Mesodermal cell (in vitro differentiated cells): ENCODE measurements around the gene MYCL.

Experiments
- H3K27ac ChIP-seq: 2 replicates; pipeline ENCODE4 v1.7.0; 2013; ENCODE audit warnings: mild to moderate bottlenecking, low read depth, low read length, moderate library complexity; ENCODE audit not compliant: severe bottlenecking
- H3K36me3 ChIP-seq: 2 replicates; pipeline ENCODE4 v1.7.1; 2013; ENCODE audit warnings: mild to moderate bottlenecking, low read length, moderate library complexity; ENCODE audit not compliant: control insufficient read depth, insufficient read depth
- H3K4me1 ChIP-seq: one replicate; pipeline ENCODE4 v1.7.1; 2013; ENCODE audit warnings: mild to moderate bottlenecking, low read length; ENCODE audit not compliant: insufficient read depth, control insufficient read depth, poor library complexity, severe bottlenecking
- H3K4me3 ChIP-seq: 2 replicates; pipeline ENCODE4 v1.7.0; 2013; ENCODE audit warnings: low read length, control low read depth, mild to moderate bottlenecking; ENCODE audit not compliant: insufficient read depth, poor library complexity, severe bottlenecking; ENCODE audit errors: extremely low read depth
- H3K9me3 ChIP-seq: 2 replicates; pipeline ENCODE4 v1.7.1; 2013; ENCODE audit warnings: mild to moderate bottlenecking, low read length, moderate library complexity; ENCODE audit not compliant: control insufficient read depth
- WGBS, 2 experiments: methylation state at CpG; one replicate each; pipeline ENCODE4 v1.1.5; 2013; ENCODE audit warnings: missing lambda C conversion rate in 2 of 2; ENCODE audit not compliant: insufficient coverage in 2 of 2; 5-methylcytosine and 5-hydroxymethylcytosine counted together

MYCL gene

GRCh38 chr1:39863177-39863576 is 38.5 kb downstream of the MYCL start:
- 75 to 100% methylated on average over 1 to 2 of the region's 5 CpGs for WGBS, 2 experiments
- Histone ChIP-seq H3K9me3 (no peaks in the 10 kb centered on the region), H3K4me3 (no peak overlapping the region), H3K27ac (no peak overlapping the region), H3K4me1 (no peaks in the 10 kb centered on the region), H3K36me3 (peaks cover 33% of the 10 kb centered on the region)

DNA sequence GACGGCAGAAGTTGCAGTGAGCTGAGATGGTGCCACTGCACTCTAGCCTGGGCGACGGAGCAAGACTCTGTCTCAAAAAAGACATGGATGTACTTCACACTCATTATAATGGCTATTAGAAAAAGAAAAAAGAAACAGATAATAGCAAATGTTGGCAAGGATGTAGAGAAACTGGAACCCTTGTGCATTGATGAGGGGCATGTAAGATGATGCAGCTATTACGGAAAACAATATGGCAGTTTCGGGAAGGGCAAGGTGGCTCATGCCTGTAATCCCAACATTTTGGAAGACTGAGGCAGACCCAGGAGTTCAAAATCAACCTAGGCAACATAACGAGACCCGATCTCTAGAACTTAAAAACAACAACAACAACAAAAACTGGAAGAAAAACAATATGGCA is 40.7 kb downstream of the MYCL start:
- no peak overlapping the region for H3K4me3 ChIP-seq
- WGBS, 2 experiments, result 92 to 100% methylated on average over 4 to 6 of the region's 7 CpGs
- H3K4me1 ChIP-seq, result no peaks in the 10 kb centered on the region
- H3K27ac ChIP-seq, result no peak overlapping the region
- peaks cover 32% of the 10 kb centered on the region for H3K36me3 ChIP-seq
- no peaks in the 10 kb centered on the region for H3K9me3 ChIP-seq

DNA sequence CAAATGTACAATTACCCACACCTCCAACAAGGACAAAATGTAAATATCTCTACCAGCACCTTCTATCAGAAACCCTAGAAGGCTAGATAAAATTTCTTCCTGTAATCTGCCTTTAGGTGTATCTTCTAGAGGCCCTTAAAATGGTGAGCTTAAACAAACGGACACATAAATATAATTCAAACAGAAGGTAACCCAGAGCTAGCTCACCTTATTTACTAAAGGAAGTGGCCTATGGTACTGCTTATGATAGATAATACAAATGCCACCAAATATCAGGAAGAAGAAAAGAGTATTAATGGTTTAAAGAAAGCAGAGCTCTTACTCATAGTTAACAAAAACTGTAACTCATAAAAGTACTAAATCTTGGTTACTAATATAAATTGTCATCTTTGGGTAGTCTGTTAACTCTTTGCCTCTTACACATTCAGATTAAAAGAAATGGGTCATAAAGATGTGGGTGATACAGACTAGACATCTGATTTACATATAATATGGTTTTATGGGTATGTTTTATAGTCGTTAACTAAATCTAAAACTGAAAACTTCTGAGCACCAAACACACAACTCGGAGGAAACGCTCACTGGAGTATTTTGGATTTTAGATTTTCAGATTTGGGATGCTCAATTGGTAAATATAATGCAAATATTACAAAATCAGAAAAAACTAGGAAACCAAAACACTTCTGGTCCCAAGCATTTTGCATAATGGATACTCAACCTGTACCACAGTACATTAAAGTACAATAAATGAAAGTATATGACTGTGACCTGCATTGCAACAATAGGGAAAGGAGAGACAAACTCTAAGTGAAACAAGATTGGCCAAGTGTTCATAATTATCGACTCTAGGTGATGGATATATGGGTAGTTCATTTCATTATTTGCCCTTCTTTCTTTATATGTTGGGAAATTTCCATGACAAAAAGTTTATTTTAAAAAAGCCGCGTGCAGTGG is 41.6 kb downstream of the MYCL start:
- H3K4me1 ChIP-seq, result no peaks in the 10 kb centered on the region
- no peak overlapping the region for H3K4me3 ChIP-seq
- no peak overlapping the region for H3K27ac ChIP-seq
- WGBS, 2 experiments, result 90 to 96% methylated on average over 2 of the region's 7 CpGs
- H3K9me3 ChIP-seq, result no peaks in the 10 kb centered on the region
- peaks cover 39% of the 10 kb centered on the region for H3K36me3 ChIP-seq

GRCh38 chr1:39858315-39858714 is 43.4 kb downstream of the MYCL start:
- H3K4me1 ChIP-seq, result no peaks in the 10 kb centered on the region
- no peaks in the 10 kb centered on the region for H3K9me3 ChIP-seq
- peaks cover 50% of the 10 kb centered on the region for H3K36me3 ChIP-seq
- H3K4me3 ChIP-seq, result no peak overlapping the region
- WGBS, 2 experiments, result no CpG with 5 or more reads among the region's 3 CpGs
- no peak overlapping the region for H3K27ac ChIP-seq

DNA sequence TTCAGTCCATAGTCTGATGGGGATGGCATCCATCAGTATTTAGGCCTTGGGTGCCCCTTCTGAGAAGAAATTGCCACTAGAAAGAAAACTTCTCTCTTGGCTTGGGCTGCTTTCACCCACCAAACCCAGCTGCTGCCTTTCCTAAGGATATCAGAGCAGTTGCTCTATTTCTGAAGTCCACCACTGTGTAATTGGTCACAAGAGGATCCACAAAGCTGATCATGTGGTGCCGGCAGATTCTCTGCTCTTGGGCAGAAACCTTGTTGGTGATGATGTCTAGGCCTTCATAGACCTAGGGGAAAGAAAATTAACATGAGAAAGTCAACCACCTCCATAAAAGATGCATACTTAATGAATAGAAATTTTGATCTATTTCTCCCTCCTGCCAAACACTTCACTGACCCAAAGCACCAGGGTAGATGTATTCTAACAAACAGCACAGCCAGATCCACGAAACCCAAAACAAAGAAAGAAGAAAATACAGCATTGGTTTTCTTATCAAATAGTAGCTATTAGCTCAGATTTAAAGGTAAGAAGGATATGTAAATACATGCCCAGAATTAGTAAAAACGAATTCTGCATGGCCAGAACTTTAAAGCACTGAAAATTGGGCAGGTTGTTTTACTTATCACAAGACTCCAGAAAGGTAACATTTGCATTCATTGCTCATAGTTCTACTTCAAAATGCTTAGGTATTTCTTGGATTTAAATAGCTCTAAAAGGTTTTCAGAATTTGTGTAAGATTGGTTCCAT is 44.4 kb downstream of the MYCL start:
- Histone ChIP-seq H3K4me3 (no peak overlapping the region), H3K36me3 (peaks cover 52% of the 10 kb centered on the region), H3K27ac (no peak overlapping the region), H3K4me1 (no peaks in the 10 kb centered on the region), H3K9me3 (no peaks in the 10 kb centered on the region)
- 80 to 100% methylated on average over 1 of the region's 3 CpGs for WGBS, 2 experiments

GRCh38 chr1:39854738-39855137 is 47.0 kb downstream of the MYCL start:
- 89 to 100% methylated on average over 1 to 4 of the region's 8 CpGs for WGBS, 2 experiments
- Histone ChIP-seq H3K4me3 (no peak overlapping the region), H3K36me3 (peaks cover 49% of the 10 kb centered on the region)

GRCh38 chr1:39854314-39854713 is 47.4 kb downstream of the MYCL start:
- Histone ChIP-seq H3K4me1 (no peaks in the 10 kb centered on the region), H3K36me3 (peaks cover 53% of the 10 kb centered on the region), H3K9me3 (no peaks in the 10 kb centered on the region), H3K4me3 (no peak overlapping the region), H3K27ac (no peak overlapping the region)

More at GRCh38 chr1:39854738-39855137, 47.0 kb downstream of the MYCL start:
- H3K9me3 ChIP-seq, result no peaks in the 10 kb centered on the region
- H3K27ac ChIP-seq, result no peak overlapping the region
- no peaks in the 10 kb centered on the region for H3K4me1 ChIP-seq

GRCh38 chr1:39852876-39853275 is 48.8 kb downstream of the MYCL start:
- Histone ChIP-seq H3K36me3 (peaks cover 66% of the 10 kb centered on the region), H3K27ac (no peak overlapping the region), H3K9me3 (no peaks in the 10 kb centered on the region), H3K4me1 (no peaks in the 10 kb centered on the region), H3K4me3 (no peak overlapping the region)
- no CpG with 5 or more reads among the region's 1 CpG for WGBS, 2 experiments

DNA sequence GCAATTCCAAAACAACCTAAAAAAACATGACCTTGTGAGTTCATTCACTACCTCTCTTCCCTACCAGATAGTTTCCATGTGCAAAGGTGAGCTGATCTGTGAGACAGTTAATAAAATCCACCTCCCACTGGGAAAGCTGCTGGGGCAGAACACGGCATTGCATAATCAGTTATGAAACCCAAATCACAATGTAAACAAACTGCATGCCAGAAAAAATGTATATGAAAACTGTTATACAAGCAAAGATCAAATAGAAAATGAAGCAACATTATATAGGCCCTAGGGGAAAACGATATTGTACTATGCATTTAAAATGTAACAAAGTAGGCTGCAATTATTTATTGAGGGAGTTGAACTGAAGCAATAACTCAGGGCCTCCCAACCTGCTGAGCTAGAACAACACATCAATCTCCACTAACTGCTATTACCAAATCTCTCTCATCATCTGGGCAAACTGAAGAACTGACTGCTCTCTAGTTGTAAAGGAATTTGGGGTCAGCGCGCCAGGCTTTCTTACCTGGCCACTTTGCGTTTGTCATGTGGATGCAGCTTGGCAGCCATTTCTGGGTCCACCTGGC is 49.4 kb downstream of the MYCL start:
- H3K9me3 ChIP-seq, result no peaks in the 10 kb centered on the region
- WGBS, 2 experiments, result 80 to 100% methylated on average over 1 to 3 of the region's 5 CpGs
- H3K4me1 ChIP-seq, result no peaks in the 10 kb centered on the region
- peaks cover 71% of the 10 kb centered on the region for H3K36me3 ChIP-seq
- H3K4me3 ChIP-seq, result no peak overlapping the region
- H3K27ac ChIP-seq, result no peak overlapping the region

DNA sequence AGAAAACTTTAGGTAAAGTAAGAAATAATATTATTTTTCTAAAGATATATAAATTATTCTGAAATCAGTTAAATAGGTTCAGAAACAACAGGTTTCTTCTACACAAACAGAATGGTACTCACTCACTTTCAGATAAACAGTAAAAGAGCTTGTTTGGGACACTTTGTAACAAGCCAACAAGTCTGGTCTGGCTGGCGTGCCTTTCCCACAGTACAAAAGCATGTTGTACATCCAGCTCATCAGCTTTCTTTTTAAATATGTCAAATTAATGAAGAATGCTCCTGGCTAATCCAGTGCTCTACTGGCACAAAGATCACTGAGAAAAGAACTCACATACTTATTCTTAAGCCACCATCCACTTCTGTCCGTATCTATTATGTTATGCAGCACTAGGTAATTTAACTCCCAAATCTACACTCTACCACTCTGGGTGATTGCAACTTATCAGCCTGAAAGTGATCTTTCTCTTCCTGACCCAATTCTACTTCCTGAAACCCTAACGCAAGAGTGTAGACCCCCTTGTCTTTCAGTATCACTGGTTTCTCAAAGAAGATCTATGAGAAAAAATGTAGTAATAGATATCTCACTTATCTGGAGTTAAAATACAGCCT is 51.0 kb downstream of the MYCL start:
- H3K36me3 ChIP-seq, result peaks cover 72% of the 10 kb centered on the region
- WGBS, 2 experiments, result 94 to 100% methylated on average over 1 to 2 of the region's 3 CpGs

More for the DNA sequence above, 51.0 kb downstream of the MYCL start:
- Histone ChIP-seq H3K9me3 (no peaks in the 10 kb centered on the region), H3K27ac (no peak overlapping the region), H3K4me3 (no peak overlapping the region), H3K4me1 (no peaks in the 10 kb centered on the region)
